ENCODE data around the gene CAPZA1. TPM values are rescaled to one million over a fixed set of nuclear protein-coding genes. Genes with fewer than 3 reads are reported as not detected.
A peak's percentile ranks its signal among the peaks of the same experiment; 100 is the strongest.

Gene CAPZA1
- total RNA-seq, 1 experiment from 2014 or later = 108 TPM

DNA sequence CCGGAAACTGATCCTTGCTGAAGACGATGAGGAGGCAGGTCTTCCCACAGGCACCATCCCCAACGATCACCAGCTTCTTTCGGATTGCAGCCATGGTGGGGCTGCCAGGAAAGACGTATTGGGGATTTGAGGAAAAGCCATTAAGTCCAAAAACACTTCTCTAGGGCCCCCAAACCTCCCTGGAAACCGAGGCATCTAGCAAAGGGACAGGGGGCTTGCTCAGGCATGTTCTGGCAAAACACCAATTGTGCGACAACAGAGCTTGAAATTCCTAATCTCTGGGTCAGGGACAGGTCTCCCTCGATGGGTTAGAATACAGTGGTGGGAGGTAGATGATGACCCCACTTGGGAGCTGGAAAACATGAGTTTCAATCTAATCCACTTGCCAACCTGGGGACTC is 84.1 kb downstream of the CAPZA1 start:
- Histone ChIP-seq H4K91ac (ENCODE audit: insufficient read length, low read depth, low read length) (no peak overlapping the region), H3K18ac (ENCODE audit: insufficient read length, low read depth, low read length) (no peak overlapping the region), H2BK5ac (ENCODE audit: insufficient read length, low read length) (no peak overlapping the region), H3K4me1 (ENCODE audit: insufficient read depth, low read length) (peaks cover 16% of the 10 kb centered on the region), H2BK15ac (ENCODE audit: low read depth, low read length) (no peak overlapping the region), H3K23ac (ENCODE audit: insufficient read length, low read depth, low read length) (no peak overlapping the region), H3K14ac (ENCODE audit: insufficient read depth, low read length) (no peak overlapping the region), H3K4me2 (ENCODE audit: insufficient read depth, insufficient read length, low read length) (no peak overlapping the region), H3K4ac (ENCODE audit: low read depth, low read length) (no peak overlapping the region), H3K56ac (ENCODE audit: insufficient read length, low read depth, low read length) (no peak overlapping the region), H2AFZ (ENCODE audit: low read length) (no peak overlapping the region), H3K27me3 (ENCODE audit: insufficient read depth, low read length) (peaks cover 7% of the 10 kb centered on the region; the same call in 1 of the 2 replicates), H3K79me2 (ENCODE audit: insufficient read depth, low read length) (no peaks in the 10 kb centered on the region), H3K9me3 (ENCODE audit: control insufficient read depth, low read depth, low read length) (no peaks in the 10 kb centered on the region), H4K20me1 (ENCODE audit: control insufficient read depth, insufficient read depth, insufficient read length) (peaks cover 4% of the 10 kb centered on the region), H2AK5ac (ENCODE audit: insufficient read length, low read length) (no peak overlapping the region), H3K27ac (ENCODE audit: insufficient read length, low read depth, low read length) (no peak overlapping the region), H2BK20ac (ENCODE audit: low read depth, low read length, poor library complexity, severe bottlenecking) (no peak overlapping the region), H4K5ac (ENCODE audit: insufficient read length, low read depth, low read length) (no peak overlapping the region), H4K8ac (replicated peaks; ENCODE audit: insufficient read length, low read depth, low read length) (no peak overlapping the region), H3K23me2 (ENCODE audit: insufficient read length, low read depth, low read length, poor library complexity, severe bottlenecking) (peaks cover 13% of the 10 kb centered on the region), H3K9ac (ENCODE audit: extremely low read depth, insufficient read length, low read length) (no peak overlapping the region), H2BK120ac (ENCODE audit: low read depth, low read length, poor library complexity, severe bottlenecking) (no peak overlapping the region), H3T11ph (ENCODE audit: low read length) (no peak overlapping the region), H2BK12ac (ENCODE audit: insufficient read length, low read depth, low read length) (no peak overlapping the region), H3K79me1 (ENCODE audit: insufficient read depth, low read depth, low read length, poor library complexity, severe bottlenecking) (no peaks in the 10 kb centered on the region)
- WGBS (ENCODE audit: extremely low coverage, insufficient read length, low lambda C conversion rate) = no CpG with 5 or more reads among the region's 8 CpGs
- H3K4me1 Mint-ChIP-seq = peaks cover 75 to 83% of the 10 kb centered on the region in 2 experiments
- no peak overlapping the region; a peak in 1 of 5 replicates for H3K4me3 Mint-ChIP-seq
- TF ChIP-seq, protein P1, sequence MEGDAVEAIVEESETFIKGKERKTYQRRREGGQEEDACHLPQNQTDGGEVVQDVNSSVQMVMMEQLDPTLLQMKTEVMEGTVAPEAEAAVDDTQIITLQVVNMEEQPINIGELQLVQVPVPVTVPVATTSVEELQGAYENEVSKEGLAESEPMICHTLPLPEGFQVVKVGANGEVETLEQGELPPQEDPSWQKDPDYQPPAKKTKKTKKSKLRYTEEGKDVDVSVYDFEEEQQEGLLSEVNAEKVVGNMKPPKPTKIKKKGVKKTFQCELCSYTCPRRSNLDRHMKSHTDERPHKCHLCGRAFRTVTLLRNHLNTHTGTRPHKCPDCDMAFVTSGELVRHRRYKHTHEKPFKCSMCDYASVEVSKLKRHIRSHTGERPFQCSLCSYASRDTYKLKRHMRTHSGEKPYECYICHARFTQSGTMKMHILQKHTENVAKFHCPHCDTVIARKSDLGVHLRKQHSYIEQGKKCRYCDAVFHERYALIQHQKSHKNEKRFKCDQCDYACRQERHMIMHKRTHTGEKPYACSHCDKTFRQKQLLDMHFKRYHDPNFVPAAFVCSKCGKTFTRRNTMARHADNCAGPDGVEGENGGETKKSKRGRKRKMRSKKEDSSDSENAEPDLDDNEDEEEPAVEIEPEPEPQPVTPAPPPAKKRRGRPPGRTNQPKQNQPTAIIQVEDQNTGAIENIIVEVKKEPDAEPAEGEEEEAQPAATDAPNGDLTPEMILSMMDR (conservative IDR thresholded peaks at IDR 0.05) = no peak
- H3K36me3 Mint-ChIP-seq (ENCODE audit: insufficient read depth in 1 of 3, low read depth in 3 of 3) = peaks cover 14 to 45% (median 35%) of the 10 kb centered on the region in 3 experiments; a peak in 6 of 7 replicates
- no peak for DNase-seq
- peaks cover 62% of the 10 kb centered on the region for H3K27me3 Mint-ChIP-seq (ENCODE audit: low read depth)
- H3K9me3 Mint-ChIP-seq = no peaks in the 10 kb centered on the region; a peak in 1 of 5 replicates
- peak overlapping the region in 1 of 3 experiments; percentile 76; a peak in 1 of 7 replicates for H3K27ac Mint-ChIP-seq

Data from H9 (cell line).